Transverse colon (tissue), 4 donors: Measurements from ENCODE around the gene TMEM167A. TPM values are rescaled to one million over a fixed set of nuclear protein-coding genes. Genes with fewer than 3 reads are reported as not detected.

Source experiments
- DNase-seq: peaks from one replicate; pipeline ENCODE4 v3.0.0-alpha.2; 2019
- H3K27ac ChIP-seq, 4 donors: fragments of 200-600 bp; sonication (generic); 2 replicates each; pipeline ENCODE4 v1.5.1; 2016 to 2018; ENCODE audit warnings: inconsistent platforms in 4 of 4
- H3K27me3 ChIP-seq: fragments of 200-600 bp; sonication (generic); 2 replicates; pipeline ENCODE4 v1.5.1; 2017; ENCODE audit warnings: inconsistent platforms
- H3K36me3 ChIP-seq, 4 donors: fragments of 200-600 bp; sonication (generic); 2 replicates each; pipeline ENCODE4 v1.5.1; 2017 to 2019; ENCODE audit warnings: inconsistent platforms in 4 of 4
- H3K4me1 ChIP-seq, 4 donors: fragments of 200-600 bp; sonication (generic); 2 replicates each; pipeline ENCODE4 v1.5.1; 2017 to 2020; ENCODE audit warnings: inconsistent platforms in 4 of 4
- H3K4me3 ChIP-seq, 4 donors: fragments of 200-600 bp; sonication (generic); 1 replicate in 1 of 4; 2 replicates in 3 of 4; pipeline versions ENCODE4 v1.5.1 to v1.6.1; 2017 to 2019; ENCODE audit warnings: inconsistent platforms in 4 of 4
- H3K9me3 ChIP-seq, 2 donors: fragments of 200-600 bp; sonication (generic); 2 replicates each; pipeline ENCODE4 v1.5.1; 2017 to 2019; ENCODE audit warnings: inconsistent platforms in 2 of 2
- CTCF ChIP-seq, 5 experiments: fragments of 200-600 bp in 3 of 5; fragments of 450-650 bp in 2 of 5; sonication (generic) in 3 of 5; IDR thresholded peaks; 1 replicate in 2 of 5; 2 replicates in 3 of 5; pipeline ENCODE4 v1.5.1; 2016 to 2017; ENCODE audit warnings: antibody characterized with exemption in 5 of 5, inconsistent platforms in 3 of 5, mild to moderate bottlenecking in 2 of 5, moderate library complexity in 1 of 5
- EP300 ChIP-seq: sonication (generic); formaldehyde crosslinking; IDR thresholded peaks from one replicate; pipeline ENCODE4 v1.6.1; 2017; ENCODE audit warnings: antibody characterized with exemption, low read depth
- POLR2A ChIP-seq: fragments of 450-650 bp; IDR thresholded peaks from one replicate; pipeline ENCODE4 v1.6.1; 2016; ENCODE audit warnings: antibody characterized with exemption, mild to moderate bottlenecking, moderate library complexity
- POLR2AphosphoS5 ChIP-seq, 3 donors: sonication (generic); formaldehyde crosslinking; IDR thresholded peaks; one replicate each; pipeline ENCODE4 v1.6.1; 2016; ENCODE audit warnings: antibody characterized with exemption in 3 of 3
- WGBS, 2 donors: methylation state at CpG; one replicate each; pipeline ENCODE4 v1.1.5; 2018; ENCODE audit warnings: low coverage in 1 of 2; 5-methylcytosine and 5-hydroxymethylcytosine counted together
- in situ Hi-C, 4 donors: fragments of 200-750 bp; cut with MboI; loops; one replicate each; pipeline versions ENCODE4 v1.15.0 to v1.15.1; 2017; ENCODE audit warnings: low sequenced_read_pairs in 3 of 4, low pct_ligation_motif_present in 1 of 4, low pct_unique_long_range_greater_than_20kb in 1 of 4
- intact Hi-C: fragments of 100-400 bp; cut with DNase I; formaldehyde crosslinking; loops from one replicate; pipeline ENCODE4 v1.15.1; 2023; ENCODE audit warnings: low total_unique reads
- total RNA-seq, 4 donors: library from RNA; depleted of rRNA; stranded (reverse); fragments of >200 nt; gene quantifications; one replicate each; pipeline ENCODE4 v1.1.0, GENCODE V29; 2016

TMEM167A gene
- total RNA-seq, 4 donors from 2014 or later: 7.0 to 42.9 (median 32.4) TPM

GRCh38 chr5:83015676-83016075 lies 61.5 kb downstream of the TMEM167A start:
- Histone ChIP-seq H3K36me3 (no peaks in the 10 kb centered on the region), H3K27ac (no peak overlapping the region), H3K4me3 (no peak overlapping the region), H3K4me1 (no peaks in the 10 kb centered on the region), H3K9me3 (no peaks in the 10 kb centered on the region), H3K27me3 (no peaks in the 10 kb centered on the region)
- in situ Hi-C loops: no loop called here
- DNase-seq: no peak
- no peak for TF ChIP-seq POLR2AphosphoS5 (IDR thresholded peaks at IDR 0.05)
- TF ChIP-seq CTCF (IDR thresholded peaks at IDR 0.05): no peak
- TF ChIP-seq POLR2A: no peak
- no peak for TF ChIP-seq EP300
- 28 to 60% methylated on average over 2 of the region's 2 CpGs for WGBS, 2 donors
- intact Hi-C loops: no loop called here

GRCh38 chr5:83011985-83012384 lies 65.2 kb downstream of the TMEM167A start:
- no peak for DNase-seq
- Histone ChIP-seq H3K27me3 (no peaks in the 10 kb centered on the region), H3K9me3 (no peaks in the 10 kb centered on the region), H3K36me3 (no peaks in the 10 kb centered on the region), H3K4me1 (no peaks in the 10 kb centered on the region), H3K4me3 (no peak overlapping the region), H3K27ac (no peak overlapping the region)
- intact Hi-C loops (no loop called here), in situ Hi-C loops (no loop called here)
- TF ChIP-seq EP300 (no peak), POLR2A (no peak), CTCF (IDR thresholded peaks at IDR 0.05) (no peak), POLR2AphosphoS5 (IDR thresholded peaks at IDR 0.05) (no peak)
- 71 to 74% methylated on average over 3 of the region's 3 CpGs for whole genome bisulfite sequencing, 2 donors

- Histone ChIP-seq H3K4me3 (no peak overlapping the region), H3K9me3 (no peaks in the 10 kb centered on the region), H3K27ac (no peak overlapping the region), H3K27me3 (no peaks in the 10 kb centered on the region), H3K36me3 (no peaks in the 10 kb centered on the region), H3K4me1 (no peaks in the 10 kb centered on the region)
- in situ Hi-C loops (no loop called here), intact Hi-C loops (no loop called here)
- no peak for DNase-seq
- 66 to 73% methylated on average over 1 of the region's 1 CpG for WGBS, 2 donors
- TF ChIP-seq POLR2A: no peak
- no peak for TF ChIP-seq CTCF (IDR thresholded peaks at IDR 0.05)
- no peak for TF ChIP-seq POLR2AphosphoS5 (IDR thresholded peaks at IDR 0.05)
- TF ChIP-seq EP300: no peak
These were observed 67.8 kb downstream of the TMEM167A start for GRCh38 chr5:83009408-83009807.

GRCh38 chr5:83007755-83008154 lies 69.4 kb downstream of the TMEM167A start:
- Histone ChIP-seq H3K36me3 (no peaks in the 10 kb centered on the region), H3K27ac (no peak overlapping the region), H3K9me3 (no peaks in the 10 kb centered on the region), H3K27me3 (no peaks in the 10 kb centered on the region), H3K4me3 (no peak overlapping the region), H3K4me1 (no peaks in the 10 kb centered on the region)
- TF ChIP-seq POLR2A: no peak
- no peak for DNase-seq
- intact Hi-C loops: no loop called here
- WGBS, 2 donors: 73 to 76% methylated on average over 1 of the region's 1 CpG
- in situ Hi-C loops: no loop called here

GRCh38 chr5:83006683-83007283 lies 70.4 kb downstream of the TMEM167A start:
- TF ChIP-seq CTCF (IDR thresholded peaks at IDR 0.05) (no peak), EP300 (no peak), POLR2A (no peak), POLR2AphosphoS5 (IDR thresholded peaks at IDR 0.05) (no peak)
- Histone ChIP-seq H3K27ac (no peak overlapping the region), H3K36me3 (no peaks in the 10 kb centered on the region), H3K27me3 (no peaks in the 10 kb centered on the region), H3K9me3 (no peaks in the 10 kb centered on the region), H3K4me1 (no peaks in the 10 kb centered on the region), H3K4me3 (no peak overlapping the region)
- in situ Hi-C loops: no loop called here
- WGBS, 2 donors: 94 to 97% methylated on average over 5 of the region's 5 CpGs
- no peak for DNase-seq
- intact Hi-C loops: no loop called here
